IMR-90 (cell line): ENCODE measurements around the gene PMM2.

ENCODE experiments used
- CHD1 ChIP-seq: IDR thresholded peaks from 2 replicates; pipeline ENCODE4 v1.6.1; 2012; ENCODE audit warnings: low read depth, low read length, improper control_type of control experiment
- CTCF ChIP-seq: conservative IDR thresholded peaks from 2 replicates; pipeline ENCODE4 v1.5.1; 2012; ENCODE audit warnings: mild to moderate bottlenecking, low read depth, low read length, improper control_type of control experiment
- MAZ ChIP-seq: IDR thresholded peaks from 2 replicates; pipeline ENCODE4 v1.6.1; 2012; ENCODE audit warnings: low read depth, mild to moderate bottlenecking, low read length, improper control_type of control experiment, moderate library complexity, borderline replicate concordance

DNA sequence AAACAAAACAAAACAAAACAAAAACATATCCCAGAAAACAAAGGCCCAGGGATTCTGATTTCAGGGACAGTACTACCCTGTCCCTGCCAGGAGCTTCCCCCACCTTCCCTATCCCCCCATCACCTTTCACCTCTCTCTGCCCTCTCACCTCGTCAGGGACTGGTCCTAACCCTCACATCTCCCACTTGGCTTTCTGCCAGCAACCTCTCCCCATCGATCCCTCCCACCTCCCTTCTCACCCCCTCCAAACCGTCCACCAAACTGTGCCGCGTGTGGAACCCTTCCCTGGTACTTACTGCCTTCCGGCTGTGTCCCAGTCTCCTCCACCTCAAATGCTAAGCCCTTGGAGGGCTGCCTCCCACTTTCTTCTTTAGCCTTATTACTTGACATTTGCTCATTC lies 36.6 kb upstream of the PMM2 start:
- no peak for TF ChIP-seq CTCF
- TF ChIP-seq MAZ = no peak
- TF ChIP-seq CHD1 = no peak
